Vagina (tissue), 2 donors: ENCODE data around the gene FKBP15. TPM values are rescaled to one million over a fixed set of nuclear protein-coding genes. Genes with fewer than 3 reads are reported as not detected.

Source experiments
- DNase-seq, 2 donors: peaks; one replicate each; pipeline ENCODE4 v3.0.0-alpha.2; 2017; ENCODE audit errors: extremely low spot score in 2 of 2
- H3K27ac ChIP-seq: fragments of 200-600 bp; sonication (generic); one replicate; pipeline ENCODE4 v1.5.1; 2019
- H3K27me3 ChIP-seq: fragments of 200-600 bp; sonication (generic); one replicate; pipeline ENCODE4 v1.5.1; 2019
- H3K36me3 ChIP-seq, 2 donors: fragments of 200-600 bp; sonication (generic); one replicate each; pipeline ENCODE4 v1.5.1; 2017 to 2019
- H3K4me1 ChIP-seq: fragments of 200-600 bp; sonication (generic); one replicate; pipeline ENCODE4 v1.5.1; 2019
- H3K4me3 ChIP-seq, 2 donors: fragments of 200-600 bp; sonication (generic); 1 replicate in 1 of 2; 2 replicates in 1 of 2; pipeline ENCODE4 v1.5.1; 2016 to 2019
- H3K9me3 ChIP-seq: fragments of 200-600 bp; sonication (generic); one replicate; pipeline ENCODE4 v1.5.1; 2019
- POLR2A ChIP-seq, 2 donors: fragments of 450-650 bp; IDR thresholded peaks; one replicate each; pipeline ENCODE4 v1.6.1; 2017; ENCODE audit warnings: antibody characterized with exemption in 2 of 2, mild to moderate bottlenecking in 2 of 2, moderate library complexity in 2 of 2
- POLR2AphosphoS5 ChIP-seq, 2 donors: sonication (generic); formaldehyde crosslinking; IDR thresholded peaks; one replicate each; pipeline ENCODE4 v1.9.0; 2017; ENCODE audit warnings: antibody characterized with exemption in 2 of 2, mild to moderate bottlenecking in 2 of 2, low read depth in 1 of 2; ENCODE audit not compliant: insufficient read depth in 1 of 2
- intact Hi-C: fragments of 100-400 bp; cut with DNase I; formaldehyde crosslinking; loops from one replicate; pipeline ENCODE4 v1.15.1; 2023
- total RNA-seq: library from RNA; depleted of rRNA; stranded (reverse); fragments of >200 nt; gene quantifications from one replicate; pipeline ENCODE4 v1.2.3, GENCODE V29; 2016
- TF ChIP-seq, protein P1 (sequence below), 3 experiments: fragments of 450-650 bp in 2 of 3; fragments of 200-600 bp in 1 of 3; sonication (generic) in 1 of 3; IDR thresholded peaks; one replicate each; pipeline ENCODE4 v1.5.1; 2017 to 2019; ENCODE audit warnings: antibody characterized with exemption in 3 of 3, mild to moderate bottlenecking in 2 of 3, moderate library complexity in 2 of 3

FKBP15 gene
- total RNA-seq, 1 donor from 2014 or later: 28.7 TPM

DNA sequence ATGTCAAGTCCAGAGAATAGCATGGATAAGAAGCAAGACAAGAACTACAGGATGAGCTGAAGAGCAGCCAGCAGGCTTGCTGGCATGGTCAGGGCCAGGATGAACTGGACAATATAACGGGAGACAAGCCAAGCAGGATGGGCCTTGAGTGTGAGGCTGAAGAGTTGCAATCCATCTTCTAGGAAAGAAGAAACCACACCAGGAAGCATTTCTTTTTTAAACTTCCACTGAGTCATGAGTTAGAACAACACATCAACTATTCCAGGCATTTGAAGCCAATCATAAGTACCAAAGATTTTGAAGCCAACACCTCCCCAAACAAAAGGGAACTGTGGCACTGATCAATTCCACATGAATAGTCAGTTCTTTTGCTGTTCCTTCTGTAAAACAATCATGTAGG, 43.0 kb downstream of the FKBP15 start:
- intact Hi-C loops: no loop called here
- Histone ChIP-seq H3K36me3 (peaks cover 0 to 82% of the 10 kb centered on the region in 2 donors), H3K4me3 (no peak overlapping the region), H3K4me1 (no peaks in the 10 kb centered on the region), H3K9me3 (no peaks in the 10 kb centered on the region), H3K27me3 (no peaks in the 10 kb centered on the region), H3K27ac (no peak overlapping the region)
- TF ChIP-seq, protein P1, sequence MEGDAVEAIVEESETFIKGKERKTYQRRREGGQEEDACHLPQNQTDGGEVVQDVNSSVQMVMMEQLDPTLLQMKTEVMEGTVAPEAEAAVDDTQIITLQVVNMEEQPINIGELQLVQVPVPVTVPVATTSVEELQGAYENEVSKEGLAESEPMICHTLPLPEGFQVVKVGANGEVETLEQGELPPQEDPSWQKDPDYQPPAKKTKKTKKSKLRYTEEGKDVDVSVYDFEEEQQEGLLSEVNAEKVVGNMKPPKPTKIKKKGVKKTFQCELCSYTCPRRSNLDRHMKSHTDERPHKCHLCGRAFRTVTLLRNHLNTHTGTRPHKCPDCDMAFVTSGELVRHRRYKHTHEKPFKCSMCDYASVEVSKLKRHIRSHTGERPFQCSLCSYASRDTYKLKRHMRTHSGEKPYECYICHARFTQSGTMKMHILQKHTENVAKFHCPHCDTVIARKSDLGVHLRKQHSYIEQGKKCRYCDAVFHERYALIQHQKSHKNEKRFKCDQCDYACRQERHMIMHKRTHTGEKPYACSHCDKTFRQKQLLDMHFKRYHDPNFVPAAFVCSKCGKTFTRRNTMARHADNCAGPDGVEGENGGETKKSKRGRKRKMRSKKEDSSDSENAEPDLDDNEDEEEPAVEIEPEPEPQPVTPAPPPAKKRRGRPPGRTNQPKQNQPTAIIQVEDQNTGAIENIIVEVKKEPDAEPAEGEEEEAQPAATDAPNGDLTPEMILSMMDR (IDR thresholded peaks at IDR 0.05): no peak
- TF ChIP-seq POLR2A (IDR thresholded peaks at IDR 0.05): no peak
- TF ChIP-seq POLR2AphosphoS5 (IDR thresholded peaks at IDR 0.05; ENCODE audit: insufficient read depth in 1 of 2, low read depth in 1 of 2): no peak
- no peak for DNase-seq

DNA sequence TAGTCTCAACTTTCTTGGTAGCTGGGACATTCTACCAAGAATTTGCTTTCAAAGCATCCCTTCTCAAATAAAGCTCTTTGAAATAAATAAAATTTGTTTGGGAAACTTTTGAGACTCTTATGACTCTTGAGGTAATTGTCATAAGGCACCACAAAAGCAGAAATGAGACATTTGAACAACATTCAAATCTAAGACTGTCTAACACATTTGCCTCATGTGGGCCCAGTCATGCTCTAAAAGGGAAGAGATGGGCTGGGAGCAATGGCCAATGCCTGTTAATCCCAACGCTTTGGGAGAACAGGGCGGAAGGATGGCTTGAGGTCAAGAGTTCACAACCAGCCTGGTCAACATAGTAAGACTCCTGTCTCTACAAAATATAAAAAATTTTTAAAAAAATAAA, 43.8 kb downstream of the FKBP15 start:
- Histone ChIP-seq H3K4me1 (no peaks in the 10 kb centered on the region), H3K4me3 (no peak overlapping the region), H3K27me3 (no peaks in the 10 kb centered on the region), H3K36me3 (peaks cover 0 to 82% of the 10 kb centered on the region in 2 donors), H3K9me3 (no peaks in the 10 kb centered on the region), H3K27ac (no peak overlapping the region)
- no peak for DNase-seq
- intact Hi-C loops: no loop called here
- no peak for TF ChIP-seq POLR2AphosphoS5 (IDR thresholded peaks at IDR 0.05; ENCODE audit: insufficient read depth in 1 of 2, low read depth in 1 of 2)

DNA sequence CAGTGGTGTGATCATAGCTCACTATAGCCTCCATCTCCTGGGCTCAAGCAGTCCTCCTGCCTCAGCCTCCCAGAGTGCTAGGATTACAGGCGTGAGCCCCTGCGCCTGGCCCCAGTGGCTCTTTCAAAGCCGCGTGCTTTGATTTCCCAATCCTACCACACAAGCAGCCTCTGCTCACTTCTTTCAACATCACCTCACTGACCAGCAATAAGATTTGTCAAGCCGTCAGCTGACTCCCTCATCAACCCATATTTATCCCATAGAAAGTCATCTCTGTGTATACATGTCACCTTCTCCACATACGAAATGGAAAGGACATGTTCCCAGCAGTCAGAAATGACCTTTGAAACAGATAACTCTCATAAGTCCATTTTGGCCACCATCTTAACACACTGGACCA, 44.3 kb downstream of the FKBP15 start:
- no peak overlapping the region for H3K27ac ChIP-seq
- no peak for DNase-seq
- intact Hi-C loops: no loop called here
- H3K4me1 ChIP-seq: no peaks in the 10 kb centered on the region
- H3K27me3 ChIP-seq: no peaks in the 10 kb centered on the region
- H3K4me3 ChIP-seq: no peak overlapping the region
- peaks cover 0 to 77% of the 10 kb centered on the region in 2 donors for H3K36me3 ChIP-seq
- TF ChIP-seq, protein P1 (IDR thresholded peaks at IDR 0.05): no peak
- TF ChIP-seq POLR2A (IDR thresholded peaks at IDR 0.05) (no peak), POLR2AphosphoS5 (IDR thresholded peaks at IDR 0.05; ENCODE audit: insufficient read depth in 1 of 2, low read depth in 1 of 2) (no peak)
- H3K9me3 ChIP-seq: no peaks in the 10 kb centered on the region

DNA sequence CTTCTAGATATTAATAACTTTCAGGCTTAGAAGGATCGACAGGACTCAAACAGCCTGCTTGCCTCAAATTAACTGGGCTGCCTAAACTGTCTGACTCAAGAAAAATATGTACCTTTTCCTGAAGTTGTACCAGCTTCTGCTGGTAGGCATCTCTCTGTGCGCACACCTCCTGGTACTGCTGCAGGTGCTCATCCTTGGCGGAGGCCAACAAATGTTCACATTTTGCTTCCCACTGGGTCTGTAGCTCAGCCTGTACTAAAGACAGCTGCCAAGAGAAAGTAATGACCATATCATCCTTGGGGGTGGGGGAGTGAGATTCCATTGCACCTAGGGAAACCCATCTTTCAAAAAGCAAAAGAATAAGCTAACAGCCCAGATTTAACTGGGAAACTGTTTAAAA, 47.7 kb downstream of the FKBP15 start:
- H3K27ac ChIP-seq: no peak overlapping the region
- H3K36me3 ChIP-seq: peaks cover 0 to 86% of the 10 kb centered on the region in 2 donors
- H3K27me3 ChIP-seq: no peaks in the 10 kb centered on the region
- DNase-seq: no peak
- TF ChIP-seq, protein P1 (IDR thresholded peaks at IDR 0.05): no peak
- TF ChIP-seq POLR2A (IDR thresholded peaks at IDR 0.05) (no peak), POLR2AphosphoS5 (IDR thresholded peaks at IDR 0.05; ENCODE audit: insufficient read depth in 1 of 2, low read depth in 1 of 2) (no peak)
- H3K9me3 ChIP-seq: no peaks in the 10 kb centered on the region
- intact Hi-C loops: no loop called here
- H3K4me3 ChIP-seq: no peak overlapping the region
- no peaks in the 10 kb centered on the region for H3K4me1 ChIP-seq

DNA sequence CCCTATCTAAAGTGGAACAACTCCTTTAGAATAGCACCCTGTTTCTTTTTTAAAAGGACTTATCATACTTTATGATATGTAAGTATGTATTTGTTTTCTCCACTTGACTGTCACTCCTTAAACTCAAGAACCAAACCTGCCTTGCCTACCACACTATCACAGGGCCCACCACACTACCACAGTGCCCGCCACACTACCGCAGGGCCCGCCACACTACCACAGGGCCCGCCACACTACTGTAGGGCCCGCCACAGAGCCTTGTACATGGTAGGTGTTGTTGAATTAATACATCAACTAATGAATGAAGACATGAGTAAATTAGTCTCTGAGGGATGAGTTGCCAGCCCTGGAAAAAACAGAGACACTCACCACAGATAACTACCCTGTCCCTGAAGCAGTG, 52.3 kb downstream of the FKBP15 start:
- DNase-seq: no peak
- TF ChIP-seq POLR2AphosphoS5 (IDR thresholded peaks at IDR 0.05; ENCODE audit: insufficient read depth in 1 of 2, low read depth in 1 of 2): no peak
- TF ChIP-seq POLR2A (IDR thresholded peaks at IDR 0.05): no peak
- TF ChIP-seq, protein P1 (IDR thresholded peaks at IDR 0.05): no peak
- no peaks in the 10 kb centered on the region for H3K9me3 ChIP-seq
- intact Hi-C loops: no loop called here
- H3K36me3 ChIP-seq: peaks cover 0 to 83% of the 10 kb centered on the region in 2 donors
- no peak overlapping the region for H3K27ac ChIP-seq
- no peak overlapping the region for H3K4me3 ChIP-seq
- H3K4me1 ChIP-seq: no peaks in the 10 kb centered on the region
- no peaks in the 10 kb centered on the region for H3K27me3 ChIP-seq
